ENCODE data around the gene KIAA1328. TPM values are rescaled to one million over a fixed set of nuclear protein-coding genes. Genes with fewer than 3 reads are reported as not detected.
"Not testable (repeated sequence)": the region's sequence is repeated elsewhere in the genome, so short reads cannot be mapped to it uniquely, and the experiment has no call there.

Gene KIAA1328
- total RNA-seq, 1 donor from 2014 or later = 11.6 TPM

- no peaks in the 10 kb centered on the region for H3K9me3 Mint-ChIP-seq
- H3K4me3 Mint-ChIP-seq = no peak overlapping the region
- H3K4me1 Mint-ChIP-seq (ENCODE audit: unreplicated experiment) = no peaks in the 10 kb centered on the region
- TF ChIP-seq CTCF (conservative IDR thresholded peaks at IDR 0.05) = no peak
- no peaks in the 10 kb centered on the region for H3K27me3 Mint-ChIP-seq
- DNase-seq (ENCODE audit: extremely low spot score, unreplicated experiment) = no peak
- no peak overlapping the region for H3K27ac Mint-ChIP-seq
- H3K36me3 Mint-ChIP-seq = no peaks in the 10 kb centered on the region
These were observed 333.6 kb downstream of the KIAA1328 start for GRCh38 chr18:37162551-37162950.

GRCh38 chr18:37163119-37163518 is 334.2 kb downstream of the KIAA1328 start:
- no peak overlapping the region for H3K27ac Mint-ChIP-seq
- no peaks in the 10 kb centered on the region for H3K4me1 Mint-ChIP-seq (ENCODE audit: unreplicated experiment)
- H3K36me3 Mint-ChIP-seq = no peaks in the 10 kb centered on the region
- H3K4me3 Mint-ChIP-seq = no peak overlapping the region
- TF ChIP-seq CTCF (conservative IDR thresholded peaks at IDR 0.05) = no peak
- H3K9me3 Mint-ChIP-seq = no peaks in the 10 kb centered on the region
- no peaks in the 10 kb centered on the region for H3K27me3 Mint-ChIP-seq
- DNase-seq (ENCODE audit: extremely low spot score, unreplicated experiment) = no peak

- H3K9me3 Mint-ChIP-seq = no peaks in the 10 kb centered on the region
- no peak for DNase-seq (ENCODE audit: extremely low spot score, unreplicated experiment)
- no peak overlapping the region for H3K27ac Mint-ChIP-seq
- no peaks in the 10 kb centered on the region for H3K4me1 Mint-ChIP-seq (ENCODE audit: unreplicated experiment)
- no peak overlapping the region for H3K4me3 Mint-ChIP-seq
- TF ChIP-seq CTCF (conservative IDR thresholded peaks at IDR 0.05) = no peak
- H3K27me3 Mint-ChIP-seq = no peaks in the 10 kb centered on the region
- no peaks in the 10 kb centered on the region for H3K36me3 Mint-ChIP-seq
These were observed 337.6 kb downstream of the KIAA1328 start for GRCh38 chr18:37166491-37166890.

- not testable (repeated sequence) for H3K4me1 Mint-ChIP-seq (ENCODE audit: unreplicated experiment); H3K9me3 Mint-ChIP-seq; H3K27me3 Mint-ChIP-seq; H3K4me3 Mint-ChIP-seq; H3K36me3 Mint-ChIP-seq; DNase-seq (ENCODE audit: extremely low spot score, unreplicated experiment); H3K27ac Mint-ChIP-seq
These were observed 338.0 kb downstream of the KIAA1328 start for GRCh38 chr18:37166966-37167365.

GRCh38 chr18:37170984-37171383 is 342.1 kb downstream of the KIAA1328 start:
- Mint-ChIP-seq H3K27me3 (no peaks in the 10 kb centered on the region), H3K9me3 (no peaks in the 10 kb centered on the region), H3K4me3 (no peak overlapping the region), H3K27ac (no peak overlapping the region), H3K4me1 (ENCODE audit: unreplicated experiment) (no peaks in the 10 kb centered on the region), H3K36me3 (no peaks in the 10 kb centered on the region)
- no peak for TF ChIP-seq CTCF (conservative IDR thresholded peaks at IDR 0.05)
- DNase-seq (ENCODE audit: extremely low spot score, unreplicated experiment) = no peak

- Mint-ChIP-seq H3K4me3 (no peak overlapping the region), H3K4me1 (ENCODE audit: unreplicated experiment) (peaks cover 5% of the 10 kb centered on the region), H3K9me3 (no peaks in the 10 kb centered on the region), H3K27me3 (no peaks in the 10 kb centered on the region), H3K36me3 (peaks cover 4% of the 10 kb centered on the region), H3K27ac (no peak overlapping the region)
- DNase-seq (ENCODE audit: extremely low spot score, unreplicated experiment) = no peak
- TF ChIP-seq CTCF (conservative IDR thresholded peaks at IDR 0.05) = no peak
These were observed 344.5 kb downstream of the KIAA1328 start for GRCh38 chr18:37173384-37173783.
